ENCODE measurements around the gene FRMD1.

The FRMD1 gene

DNA sequence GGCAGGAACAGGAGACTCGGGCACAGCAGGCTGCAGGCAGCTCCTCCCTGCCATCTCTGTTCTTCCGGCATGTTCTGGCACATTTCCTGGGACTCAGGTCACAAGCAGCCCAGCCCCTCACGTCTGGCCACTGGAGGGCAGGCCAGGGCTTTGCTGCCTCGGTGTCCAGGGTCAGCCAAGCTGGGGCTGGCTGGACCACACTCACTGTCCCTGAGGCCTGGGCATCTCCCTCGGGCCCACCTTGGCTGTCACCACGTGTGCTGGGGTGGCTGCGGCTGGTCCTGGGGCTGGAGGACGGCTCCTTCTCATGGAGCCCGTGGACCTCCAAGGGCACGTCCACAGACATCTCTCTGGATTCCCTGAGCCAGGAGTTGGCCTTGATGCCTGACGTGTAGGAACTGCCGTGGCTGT is 18.5 kb downstream of the FRMD1 start:
- Histone ChIP-seq H3K27ac (peak overlapping the region; percentile 49; the same call in 1 of the 2 replicates), H3K4me3 (ENCODE audit: low read depth, low read length) (no peak overlapping the region), H3K36me3 (no peaks in the 10 kb centered on the region), H3K9me3 (ENCODE audit: severe bottlenecking) (no peaks in the 10 kb centered on the region), H3K27me3 (ENCODE audit: insufficient read depth, low read depth, severe bottlenecking) (no peaks in the 10 kb centered on the region)
- DNase-seq: peak; percentile 86
- TF ChIP-seq, protein P1, sequence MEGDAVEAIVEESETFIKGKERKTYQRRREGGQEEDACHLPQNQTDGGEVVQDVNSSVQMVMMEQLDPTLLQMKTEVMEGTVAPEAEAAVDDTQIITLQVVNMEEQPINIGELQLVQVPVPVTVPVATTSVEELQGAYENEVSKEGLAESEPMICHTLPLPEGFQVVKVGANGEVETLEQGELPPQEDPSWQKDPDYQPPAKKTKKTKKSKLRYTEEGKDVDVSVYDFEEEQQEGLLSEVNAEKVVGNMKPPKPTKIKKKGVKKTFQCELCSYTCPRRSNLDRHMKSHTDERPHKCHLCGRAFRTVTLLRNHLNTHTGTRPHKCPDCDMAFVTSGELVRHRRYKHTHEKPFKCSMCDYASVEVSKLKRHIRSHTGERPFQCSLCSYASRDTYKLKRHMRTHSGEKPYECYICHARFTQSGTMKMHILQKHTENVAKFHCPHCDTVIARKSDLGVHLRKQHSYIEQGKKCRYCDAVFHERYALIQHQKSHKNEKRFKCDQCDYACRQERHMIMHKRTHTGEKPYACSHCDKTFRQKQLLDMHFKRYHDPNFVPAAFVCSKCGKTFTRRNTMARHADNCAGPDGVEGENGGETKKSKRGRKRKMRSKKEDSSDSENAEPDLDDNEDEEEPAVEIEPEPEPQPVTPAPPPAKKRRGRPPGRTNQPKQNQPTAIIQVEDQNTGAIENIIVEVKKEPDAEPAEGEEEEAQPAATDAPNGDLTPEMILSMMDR (IDR thresholded peaks at IDR 0.05; ENCODE audit: low read depth, low read length): peak; percentile 96

DNA sequence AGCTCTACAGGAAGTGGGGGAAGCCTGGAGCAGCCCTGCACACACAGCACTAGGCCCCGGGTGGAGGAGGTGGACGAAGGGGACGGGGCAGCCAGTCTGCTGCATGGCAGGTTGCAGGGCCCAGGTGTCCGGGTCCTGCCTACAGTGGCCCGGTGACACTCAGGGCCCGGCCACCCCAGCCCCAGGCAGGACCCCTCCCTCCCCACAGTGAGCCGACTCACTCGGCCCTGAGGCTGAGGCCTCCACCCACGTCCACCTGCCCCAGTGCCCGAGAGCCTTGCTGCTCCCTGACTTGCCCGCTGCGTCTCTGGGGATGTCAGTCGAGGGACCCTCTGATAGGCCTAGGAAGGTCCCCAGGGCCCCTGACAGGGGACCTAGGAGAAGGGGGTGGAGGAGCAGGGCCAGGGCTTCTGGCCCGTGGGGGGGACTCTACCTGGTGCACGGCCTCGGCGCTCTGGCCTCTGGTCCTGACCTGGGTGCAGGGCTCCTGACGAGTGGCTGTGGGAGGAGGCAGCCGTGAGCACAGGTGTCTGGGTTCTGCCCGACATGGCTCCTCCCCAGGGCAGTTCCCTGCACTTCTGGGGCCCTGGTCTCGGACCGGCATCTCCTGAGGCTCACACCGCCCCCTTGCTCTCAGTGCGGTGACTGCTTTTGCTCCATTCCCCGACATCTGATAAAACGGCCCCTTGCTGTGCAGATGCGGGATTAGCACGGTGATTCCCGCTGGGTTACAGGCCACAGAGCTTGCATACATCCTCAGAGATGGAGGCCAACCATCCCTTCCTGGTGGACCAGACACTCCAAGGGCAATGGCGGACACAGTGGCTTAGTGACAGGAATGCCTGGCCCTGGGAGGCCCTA is 20.1 kb downstream of the FRMD1 start:
- Histone ChIP-seq H3K27me3 (ENCODE audit: insufficient read depth, low read depth, severe bottlenecking) (no peaks in the 10 kb centered on the region), H3K27ac (no peak overlapping the region), H3K36me3 (no peaks in the 10 kb centered on the region), H3K4me3 (ENCODE audit: low read depth, low read length) (no peak overlapping the region), H3K9me3 (ENCODE audit: severe bottlenecking) (no peaks in the 10 kb centered on the region)
- DNase-seq: peak; percentile 42
- TF ChIP-seq, protein P1 (IDR thresholded peaks at IDR 0.05; ENCODE audit: low read depth, low read length): peak; percentile 30; the same call in 1 of the 2 replicates

DNA sequence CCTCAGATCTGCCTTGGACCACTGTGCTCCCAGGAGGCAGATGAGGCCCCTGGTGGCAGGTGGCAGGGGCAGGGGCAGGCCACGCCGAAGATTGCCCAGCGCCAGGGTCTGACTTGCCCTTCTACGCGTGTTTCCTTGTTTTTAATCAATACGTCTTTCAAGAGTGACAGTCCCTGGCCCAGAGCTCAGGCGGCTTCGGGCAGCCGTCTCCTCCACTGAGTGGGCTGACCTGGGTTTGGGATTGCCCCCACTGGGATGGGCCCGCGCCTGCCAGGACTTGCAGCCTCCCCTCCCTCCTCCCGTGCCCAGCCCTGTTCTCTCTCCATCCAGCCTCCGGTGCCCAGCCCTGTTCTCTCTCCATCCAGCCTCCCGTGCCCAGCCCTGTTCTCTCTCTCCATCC is 21.2 kb downstream of the FRMD1 start:
- H3K27me3 ChIP-seq (ENCODE audit: insufficient read depth, low read depth, severe bottlenecking): no peaks in the 10 kb centered on the region
- no peak for DNase-seq
- no peaks in the 10 kb centered on the region for H3K36me3 ChIP-seq
- H3K27ac ChIP-seq: no peak overlapping the region
- no peaks in the 10 kb centered on the region for H3K9me3 ChIP-seq (ENCODE audit: severe bottlenecking)
- TF ChIP-seq, protein P1 (IDR thresholded peaks at IDR 0.05; ENCODE audit: low read depth, low read length): no peak
- no peak overlapping the region for H3K4me3 ChIP-seq (ENCODE audit: low read depth, low read length)

DNA sequence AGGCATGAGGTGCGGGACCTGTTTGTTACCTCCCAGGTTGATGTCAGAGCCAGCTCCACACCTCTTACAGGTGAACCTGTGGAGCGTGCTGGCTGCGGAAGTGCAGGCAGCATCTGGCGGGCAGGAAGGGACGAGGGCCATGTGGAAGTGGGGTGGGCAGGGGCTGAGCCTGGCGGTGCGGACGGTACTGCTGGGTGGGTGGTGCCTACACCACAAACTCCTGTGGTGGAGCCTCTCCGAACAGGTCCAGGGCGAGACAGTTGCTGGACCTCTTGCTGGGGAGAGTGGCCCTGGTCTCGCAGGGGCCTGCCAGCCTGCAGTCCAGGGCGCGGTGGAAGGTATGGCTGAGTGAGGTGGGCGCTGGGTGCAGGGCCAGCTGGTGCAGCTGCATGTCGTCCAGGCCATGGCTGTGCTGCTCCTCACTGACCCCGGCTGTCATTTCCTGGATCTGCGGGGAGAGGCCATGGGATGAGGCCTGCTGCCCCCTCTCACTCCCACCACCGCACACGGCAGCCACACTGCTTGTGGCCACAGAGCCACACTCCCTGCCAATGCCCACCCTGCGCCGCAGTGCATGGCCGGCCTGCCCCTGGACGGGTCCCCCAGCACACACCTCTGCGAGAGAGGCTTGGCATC is 22.0 kb downstream of the FRMD1 start:
- no peak overlapping the region for H3K4me3 ChIP-seq (ENCODE audit: low read depth, low read length)
- no peak overlapping the region for H3K27ac ChIP-seq
- H3K9me3 ChIP-seq (ENCODE audit: severe bottlenecking): no peaks in the 10 kb centered on the region
- no peaks in the 10 kb centered on the region for H3K36me3 ChIP-seq
- DNase-seq: no peak
- no peaks in the 10 kb centered on the region for H3K27me3 ChIP-seq (ENCODE audit: insufficient read depth, low read depth, severe bottlenecking)
- TF ChIP-seq, protein P1 (IDR thresholded peaks at IDR 0.05; ENCODE audit: low read depth, low read length): no peak

DNA sequence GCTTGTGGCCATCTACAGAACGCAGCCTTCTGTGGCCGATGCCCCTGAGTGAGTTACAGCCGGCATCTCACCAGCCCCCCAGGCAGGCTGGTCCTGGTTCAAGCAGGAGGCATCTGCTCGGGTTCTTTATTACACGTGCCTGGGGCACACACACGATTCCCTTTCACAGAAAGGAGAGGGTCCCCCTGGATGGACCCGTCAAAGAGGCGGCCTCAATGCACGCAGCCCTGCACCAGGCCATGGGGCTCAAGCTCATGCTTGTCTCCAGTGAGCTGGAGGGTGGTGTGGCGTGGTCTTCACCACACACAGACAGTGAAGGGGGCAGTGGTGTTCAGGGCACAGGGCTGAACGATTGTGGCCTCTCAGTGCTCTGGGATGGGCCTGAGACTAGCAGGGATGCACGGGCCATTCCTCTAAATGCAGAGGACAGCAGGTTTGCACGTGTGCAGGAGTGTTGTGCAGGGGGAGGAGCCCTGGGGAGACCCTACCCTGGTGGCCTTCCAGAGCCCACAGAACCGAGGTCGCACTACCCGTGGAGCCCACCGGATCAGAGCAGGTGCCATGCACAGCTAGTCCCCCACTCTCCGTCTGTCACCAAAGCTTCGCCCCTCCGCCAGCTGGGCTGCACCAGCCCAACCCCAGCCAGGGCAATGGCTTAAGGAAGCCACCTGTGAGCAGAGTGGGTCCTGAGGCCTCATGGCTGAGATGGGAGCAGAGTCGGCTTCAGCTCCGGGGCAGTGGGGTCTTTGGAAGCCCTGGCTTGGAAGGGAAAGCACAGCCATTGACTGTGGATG is 23.1 kb downstream of the FRMD1 start:
- Histone ChIP-seq H3K36me3 (no peaks in the 10 kb centered on the region), H3K4me3 (ENCODE audit: low read depth, low read length) (no peak overlapping the region), H3K9me3 (ENCODE audit: severe bottlenecking) (no peaks in the 10 kb centered on the region), H3K27ac (no peak overlapping the region), H3K27me3 (ENCODE audit: insufficient read depth, low read depth, severe bottlenecking) (no peaks in the 10 kb centered on the region)
- no peak for DNase-seq
- TF ChIP-seq, protein P1 (IDR thresholded peaks at IDR 0.05; ENCODE audit: low read depth, low read length): no peak
